Keratinocyte (primary cell): ENCODE measurements around the gene CYP4A22. TPM values are rescaled to one million over a fixed set of nuclear protein-coding genes. Genes with fewer than 3 reads are reported as not detected.

Experiments used
- DNase-seq: peaks from one replicate; pipeline ENCODE4 v3.0.0-alpha.2; 2011; ENCODE audit warnings: low read depth, missing footprints, low spot score
- FAIRE-seq: peaks from 2 replicates; lab custom pipeline; 2011; peaks lifted over from hg19 to GRCh38; lab: Jason Lieb, UNC
- H2AFZ ChIP-seq: 2 replicates; pipeline ENCODE4 v1.6.0; 2012; ENCODE audit warnings: low read length, control low read depth, inconsistent platforms; ENCODE audit not compliant: control insufficient read depth
- H3K27ac ChIP-seq: 2 replicates; pipeline ENCODE4 v1.5.1; 2011; ENCODE audit warnings: low read length; ENCODE audit not compliant: control insufficient read depth, insufficient read depth
- H3K27me3 ChIP-seq: 3 replicates; pipeline ENCODE4 v1.6.0; 2011; ENCODE audit warnings: low read length; ENCODE audit not compliant: control insufficient read depth, insufficient read depth; ENCODE audit errors: extremely low read depth
- H3K36me3 ChIP-seq, 2 experiments: 2 replicates in 1 of 2; 3 replicates in 1 of 2; pipeline ENCODE4 v1.5.1; 2011; ENCODE audit warnings: low read length in 2 of 2, mild to moderate bottlenecking in 1 of 2; ENCODE audit not compliant: control insufficient read depth in 2 of 2, insufficient read depth in 2 of 2; ENCODE audit errors: extremely low read depth in 1 of 2
- H3K4me1 ChIP-seq: 3 replicates; pipeline ENCODE4 v1.5.1; 2011; ENCODE audit warnings: low read length; ENCODE audit not compliant: control insufficient read depth, insufficient read depth; ENCODE audit errors: extremely low read depth
- H3K4me2 ChIP-seq: 3 replicates; pipeline ENCODE4 v1.6.0; 2011; ENCODE audit warnings: low read depth, low read length; ENCODE audit not compliant: control insufficient read depth, insufficient read depth; ENCODE audit errors: extremely low read depth
- H3K4me3 ChIP-seq, 3 experiments: fragments of 200-600 bp in 1 of 3; sonication (generic) in 1 of 3; 2 replicates in 2 of 3; 3 replicates in 1 of 3; pipeline ENCODE4 v1.5.1; 2011 to 2016; ENCODE audit warnings: low read length in 3 of 3, mild to moderate bottlenecking in 3 of 3, control low read depth in 2 of 3, inconsistent platforms in 1 of 3, low read depth in 1 of 3, mixed read lengths in 1 of 3, mixed run types in 1 of 3, moderate library complexity in 1 of 3; ENCODE audit not compliant: control insufficient read depth in 2 of 3, insufficient read depth in 2 of 3; ENCODE audit errors: extremely low read depth in 1 of 3
- H3K79me2 ChIP-seq: 2 replicates; pipeline ENCODE4 v1.6.0; 2012; ENCODE audit warnings: low read length; ENCODE audit not compliant: control insufficient read depth, insufficient read depth
- H3K9ac ChIP-seq: 3 replicates; pipeline ENCODE4 v1.6.0; 2011; ENCODE audit warnings: low read length; ENCODE audit not compliant: control insufficient read depth, insufficient read depth; ENCODE audit errors: extremely low read depth
- H3K9me1 ChIP-seq: 3 replicates; pipeline ENCODE4 v1.6.0; 2011; ENCODE audit warnings: low read length; ENCODE audit not compliant: control insufficient read depth, insufficient read depth; ENCODE audit errors: extremely low read depth
- H3K9me3 ChIP-seq: 2 replicates; pipeline ENCODE4 v1.5.1; 2012; ENCODE audit warnings: low read depth, low read length; ENCODE audit not compliant: control insufficient read depth
- H4K20me1 ChIP-seq: 3 replicates; pipeline ENCODE4 v1.6.0; 2011; ENCODE audit warnings: low read length; ENCODE audit not compliant: control insufficient read depth, insufficient read depth; ENCODE audit errors: extremely low read depth
- EZH2 ChIP-seq: IDR thresholded peaks from one replicate; pipeline ENCODE4 v1.6.1; 2012; ENCODE audit warnings: inconsistent platforms, mild to moderate bottlenecking, low read length, moderate library complexity
- dilution Hi-C: fragments of 300-500 bp; cut with MboI; formaldehyde crosslinking; loops from one replicate; pipeline ENCODE4 v1.7.0; 2020; ENCODE audit warnings: low sequenced_read_pairs; ENCODE audit not compliant: extremely low pct_ligation_motif_present
- polyA plus RNA-seq, 5 experiments: library from polyadenylated mRNA; depleted of rRNA in 3 of 5; stranded (reverse) in 3 of 5; stranded (forward) in 1 of 5; unstranded in 1 of 5; fragments of >200 nt; gene quantifications; 1 replicate in 1 of 5; 2 replicates in 3 of 5; 3 replicates in 1 of 5; pipeline versions ENCODE4 v1.2.1 to v1.2.3, GENCODE V29; 2011 to 2012; ENCODE audit warnings: missing spikeins in 2 of 5, low read depth in 1 of 5, low replicate concordance in 1 of 5
- TF ChIP-seq, protein P1 (sequence below), 3 experiments: IDR thresholded peaks in 1 of 3; conservative IDR thresholded peaks in 1 of 3; optimal IDR thresholded peaks in 1 of 3; 2 replicates in 2 of 3; 3 replicates in 1 of 3; pipeline versions ENCODE3 to v1.5.1; 2011; ENCODE audit warnings: low read length in 3 of 3, mild to moderate bottlenecking in 3 of 3, moderate library complexity in 2 of 3, control low read depth in 1 of 3, inconsistent platforms in 1 of 3; ENCODE audit not compliant: insufficient read depth in 2 of 3; ENCODE audit errors: extremely low read depth in 1 of 3

CYP4A22 gene
- polyA plus RNA-seq, 1 donor (not counting 4 experiments of a cell fraction or from before 2014, with no cell fraction given): not detected

DNA sequence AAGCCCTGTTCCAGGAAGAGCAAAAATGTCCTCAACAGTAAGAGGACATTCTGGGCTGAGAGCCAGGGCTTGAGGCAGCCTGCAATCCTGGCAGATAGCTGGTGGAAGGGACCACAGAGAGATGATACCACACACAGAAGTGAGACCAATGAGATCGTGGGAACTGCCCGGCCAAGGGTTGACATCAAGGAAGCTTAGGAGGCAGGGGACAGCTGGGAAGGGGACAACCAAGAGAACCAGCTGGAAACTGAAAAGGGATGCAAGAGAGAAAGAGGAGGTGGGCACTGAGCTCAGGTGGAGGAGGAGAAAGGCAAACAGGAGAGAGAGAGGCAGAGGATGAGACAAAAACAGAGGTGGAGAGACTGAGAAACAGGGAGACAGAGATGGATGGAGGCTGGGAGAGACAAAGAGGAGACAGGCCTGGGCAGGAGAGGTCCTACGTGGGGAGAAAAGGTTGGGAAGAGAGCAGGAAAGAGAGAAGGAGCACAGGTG lies 43.4 kb downstream of the CYP4A22 start:
- Histone ChIP-seq H3K27ac (no peak overlapping the region), H3K36me3 (no peaks in the 10 kb centered on the region), H3K4me1 (peaks cover 7% of the 10 kb centered on the region), H3K4me3 (no peak overlapping the region), H3K79me2 (no peaks in the 10 kb centered on the region), H3K4me2 (no peak overlapping the region), H3K9me3 (no peaks in the 10 kb centered on the region), H4K20me1 (no peaks in the 10 kb centered on the region), H2AFZ (no peak overlapping the region), H3K27me3 (no peaks in the 10 kb centered on the region), H3K9me1 (no peaks in the 10 kb centered on the region), H3K9ac (no peak overlapping the region)
- dilution Hi-C loops: no loop called here
- DNase-seq (no peak), FAIRE-seq (no peak)
- TF ChIP-seq, protein P1, sequence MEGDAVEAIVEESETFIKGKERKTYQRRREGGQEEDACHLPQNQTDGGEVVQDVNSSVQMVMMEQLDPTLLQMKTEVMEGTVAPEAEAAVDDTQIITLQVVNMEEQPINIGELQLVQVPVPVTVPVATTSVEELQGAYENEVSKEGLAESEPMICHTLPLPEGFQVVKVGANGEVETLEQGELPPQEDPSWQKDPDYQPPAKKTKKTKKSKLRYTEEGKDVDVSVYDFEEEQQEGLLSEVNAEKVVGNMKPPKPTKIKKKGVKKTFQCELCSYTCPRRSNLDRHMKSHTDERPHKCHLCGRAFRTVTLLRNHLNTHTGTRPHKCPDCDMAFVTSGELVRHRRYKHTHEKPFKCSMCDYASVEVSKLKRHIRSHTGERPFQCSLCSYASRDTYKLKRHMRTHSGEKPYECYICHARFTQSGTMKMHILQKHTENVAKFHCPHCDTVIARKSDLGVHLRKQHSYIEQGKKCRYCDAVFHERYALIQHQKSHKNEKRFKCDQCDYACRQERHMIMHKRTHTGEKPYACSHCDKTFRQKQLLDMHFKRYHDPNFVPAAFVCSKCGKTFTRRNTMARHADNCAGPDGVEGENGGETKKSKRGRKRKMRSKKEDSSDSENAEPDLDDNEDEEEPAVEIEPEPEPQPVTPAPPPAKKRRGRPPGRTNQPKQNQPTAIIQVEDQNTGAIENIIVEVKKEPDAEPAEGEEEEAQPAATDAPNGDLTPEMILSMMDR (optimal IDR thresholded peaks at IDR 0.05 in 1 of 3, IDR thresholded peaks at IDR 0.05 in 1 of 3, conservative IDR thresholded peaks at IDR 0.05 in 1 of 3; ENCODE audit: extremely low read depth in 1 of 3, insufficient read depth in 2 of 3, low read length in 3 of 3): no peak
- TF ChIP-seq EZH2: no peak

DNA sequence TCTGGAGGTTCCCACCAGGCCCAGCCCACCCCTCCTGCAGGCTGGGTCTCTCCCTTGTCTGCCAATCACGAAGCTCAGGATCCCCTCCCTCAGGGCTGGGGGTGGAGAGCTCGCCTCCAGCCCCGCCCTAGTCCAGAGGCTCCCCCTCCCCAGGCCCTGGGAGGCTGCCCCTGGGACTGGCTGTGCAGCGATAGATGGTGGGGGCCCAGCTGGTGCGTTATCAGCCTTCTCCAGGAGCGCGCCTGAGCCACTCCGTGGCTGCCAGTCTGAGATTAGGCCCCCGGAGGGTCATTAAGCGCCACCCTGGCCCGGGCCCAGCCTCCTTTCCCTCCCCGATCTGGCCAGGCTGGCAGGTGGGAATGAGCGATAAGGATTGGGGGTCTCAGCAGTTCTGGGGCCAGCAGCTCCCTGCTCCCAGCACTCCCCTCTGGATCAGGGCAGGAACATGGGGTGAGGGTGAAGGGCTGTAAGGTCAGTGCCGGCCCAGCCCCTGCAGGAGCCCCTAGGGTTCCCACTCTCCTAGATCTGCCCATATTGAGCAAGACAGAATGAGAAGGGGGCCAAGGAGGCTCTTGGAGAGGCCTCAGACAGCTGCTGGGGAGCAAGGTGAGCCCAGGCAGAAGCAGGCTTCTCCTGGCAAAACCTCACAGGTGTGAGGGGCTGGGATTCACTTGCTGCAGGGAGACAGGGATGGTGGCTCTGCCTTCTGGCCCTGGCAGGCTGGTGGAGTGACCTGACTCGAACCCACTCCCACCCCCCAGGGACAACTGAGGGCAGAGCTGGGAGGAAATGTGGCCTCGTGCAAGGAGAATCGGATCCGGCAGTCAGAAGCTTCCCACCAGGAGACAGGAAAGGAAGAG lies 44.1 kb downstream of the CYP4A22 start:
- Histone ChIP-seq H2AFZ (no peak overlapping the region), H3K27me3 (no peaks in the 10 kb centered on the region), H3K4me2 (no peak overlapping the region), H3K79me2 (no peaks in the 10 kb centered on the region), H3K27ac (no peak overlapping the region), H3K4me3 (no peak overlapping the region), H3K9ac (no peak overlapping the region), H4K20me1 (no peaks in the 10 kb centered on the region), H3K9me3 (no peaks in the 10 kb centered on the region), H3K36me3 (no peaks in the 10 kb centered on the region), H3K9me1 (no peaks in the 10 kb centered on the region), H3K4me1 (peaks cover 7% of the 10 kb centered on the region)
- DNase-seq (no peak), FAIRE-seq (no peak)
- dilution Hi-C loops: no loop called here
- TF ChIP-seq, protein P1 (optimal IDR thresholded peaks at IDR 0.05 in 1 of 3, IDR thresholded peaks at IDR 0.05 in 1 of 3, conservative IDR thresholded peaks at IDR 0.05 in 1 of 3; ENCODE audit: extremely low read depth in 1 of 3, insufficient read depth in 2 of 3, low read length in 3 of 3): no peak
- TF ChIP-seq EZH2: no peak
